ENCODE measurements around the gene BEGAIN.

GRCh38 chr14:100594625-100594951, 7.4 kb upstream of the BEGAIN start:
- no peak for TF ChIP-seq CTCF (IDR thresholded peaks at IDR 0.05)
- no peak for TF ChIP-seq POLR2A (IDR thresholded peaks at IDR 0.05)

All from heart left ventricle (tissue), 13 donors.